ENCODE data around the gene TDRD9.

DNA sequence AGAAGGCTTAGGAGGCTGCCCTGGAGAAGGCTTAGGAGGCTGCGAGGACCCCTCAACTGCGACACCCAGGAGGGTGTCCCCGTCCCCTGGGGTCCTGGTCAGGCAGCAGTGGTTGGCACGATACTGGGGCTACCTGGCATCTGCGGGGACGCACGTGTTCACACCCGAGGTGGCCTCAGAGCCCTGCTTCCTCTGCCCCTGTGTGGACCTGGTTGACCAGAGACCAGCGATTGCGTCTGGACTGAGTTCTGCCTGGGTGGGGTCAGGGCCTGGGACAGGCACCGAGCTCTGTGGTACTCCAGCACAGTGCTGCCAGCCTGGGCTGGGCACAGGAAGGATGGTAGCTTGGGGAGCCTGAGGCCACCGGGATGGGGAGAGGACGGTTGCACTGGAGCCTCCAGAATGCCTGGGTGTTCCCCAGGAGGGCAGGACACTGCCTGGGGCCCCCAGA, 158.0 kb downstream of the TDRD9 start:
- no peak for TF ChIP-seq POLR2AphosphoS5 (IDR thresholded peaks at IDR 0.05)
- no peak for TF ChIP-seq CTCF (IDR thresholded peaks at IDR 0.05)
- no peak for TF ChIP-seq POLR2A (IDR thresholded peaks at IDR 0.05)

Measured in breast epithelium (tissue), 3 donors.